Measurements from ENCODE around the gene ANXA7. TPM values are rescaled to one million over a fixed set of nuclear protein-coding genes. Genes with fewer than 3 reads are reported as not detected.

ANXA7 gene
- total and polyA plus RNA-seq, 2 donors (not counting 3 experiments of a cell fraction or from before 2014, with no cell fraction given): 56.5 to 81.6 TPM

DNA sequence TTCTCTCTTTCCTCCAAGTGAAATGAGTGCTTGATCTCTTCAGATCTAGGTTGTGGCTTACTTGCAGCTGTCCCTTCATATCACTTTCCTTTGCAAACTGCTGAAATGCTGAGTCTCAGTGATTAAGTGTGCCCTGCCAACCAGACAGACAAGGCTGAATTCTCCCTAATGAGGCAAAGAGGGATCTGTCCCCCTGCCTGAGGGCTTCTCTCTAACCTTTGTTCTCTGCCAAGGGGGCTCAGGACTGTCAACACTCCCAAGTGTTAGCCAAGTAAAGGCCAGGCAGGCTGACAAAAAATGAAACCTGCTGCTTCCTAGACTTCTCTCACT, 19.6 kb upstream of the ANXA7 start, which contains the start of gene MSS51:
MSS51 (minus strand) TSS at position 24 of the 330 bp plus-strand sequence. CDS start 5,277 bp downstream, outside the sequence.
- TF ChIP-seq JUN (IDR thresholded peaks at IDR 0.05; ENCODE audit: borderline replicate concordance, insufficient read depth, insufficient read length, low read depth): no peak

DNA sequence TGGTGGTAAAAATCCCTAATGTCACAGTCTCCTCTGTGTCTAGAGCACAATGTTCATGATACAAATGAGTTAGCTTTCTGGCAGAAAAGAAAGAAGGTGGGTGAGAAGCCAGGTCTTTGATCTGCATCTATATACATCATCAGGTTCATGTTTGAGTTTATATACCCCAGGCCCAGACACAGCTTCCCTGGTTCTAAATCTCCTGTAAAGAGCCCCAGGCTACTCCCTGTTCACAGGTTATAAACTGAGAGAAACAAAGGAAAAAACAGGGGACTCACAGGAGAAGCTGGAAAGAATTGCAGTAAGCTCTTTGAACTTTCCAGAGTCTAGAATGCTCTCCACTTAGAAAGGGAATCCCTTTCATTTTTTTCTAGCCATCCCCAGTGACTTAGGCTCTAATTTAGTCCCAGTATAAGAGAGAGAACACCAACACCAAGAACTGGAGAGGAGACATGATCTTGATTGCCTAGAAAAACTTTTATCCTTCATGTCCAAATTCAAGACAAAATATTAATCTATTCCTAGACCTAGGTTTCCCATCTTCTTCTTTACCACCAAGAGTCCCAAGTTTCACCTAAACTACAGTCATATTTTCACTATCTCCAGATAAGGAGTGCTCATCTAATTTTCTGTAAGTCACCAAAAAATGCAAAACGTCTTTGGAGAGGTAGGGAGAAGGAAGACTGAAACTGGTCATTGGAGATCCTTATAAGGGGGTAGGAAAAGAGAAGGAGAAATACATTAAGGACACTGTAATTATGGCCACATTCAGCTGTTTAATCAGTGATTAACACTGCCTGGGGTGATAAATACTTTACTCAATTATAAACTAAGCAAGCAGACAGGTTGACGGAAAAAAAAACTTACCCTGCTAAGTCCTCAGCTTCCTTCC, 19.0 kb upstream of the ANXA7 start:
- intact Hi-C loops (cut with micrococcal nuclease) (no loop called here), dilution Hi-C loops (cut with MboI; ENCODE audit: extremely low pct_ligation_motif_present, low sequenced_read_pairs) (no loop called here)
- BruUV-seq (replicated peaks): no TSS peak
- H3K4me2 ChIP-seq (ENCODE audit: insufficient read depth, low read length): no peak overlapping the region
- no peaks in the 10 kb centered on the region for H3K4me1 ChIP-seq (ENCODE audit: control insufficient read depth, extremely low read depth, insufficient read depth, low read length)
- H3K27ac ChIP-seq (ENCODE audit: insufficient read depth, low read depth, low read length): no peak overlapping the region
- ChIA-PET CTCF (interaction anchor here (1.0 kb wide), 1 partner anchor 11 kb away, joined by 3 read pairs; no protein-coding TSS in a partner anchor), POLR2A (interaction anchor here (0.5 kb wide), 1 partner anchor 127 kb away, joined by 3 read pairs; no protein-coding TSS in a partner anchor)
- TF ChIP-seq POLR2A (IDR thresholded peaks at IDR 0.05; ENCODE audit: low read depth, low read length): no peak
- no peak for TF ChIP-seq EZH2 (IDR thresholded peaks at IDR 0.05; ENCODE audit: borderline replicate concordance, low read depth, low read length, severe bottlenecking)
- TF ChIP-seq FOS (IDR thresholded peaks at IDR 0.05; ENCODE audit: borderline replicate concordance, insufficient read depth, low read length): no peak
- TF ChIP-seq GATA2 (IDR thresholded peaks at IDR 0.05; ENCODE audit: insufficient read depth, insufficient read length, low read depth, low read length): no peak
- TF ChIP-seq, protein P1, sequence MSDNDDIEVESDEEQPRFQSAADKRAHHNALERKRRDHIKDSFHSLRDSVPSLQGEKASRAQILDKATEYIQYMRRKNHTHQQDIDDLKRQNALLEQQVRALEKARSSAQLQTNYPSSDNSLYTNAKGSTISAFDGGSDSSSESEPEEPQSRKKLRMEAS (IDR thresholded peaks at IDR 0.05; ENCODE audit: insufficient read depth, insufficient read length): no peak
- no peak overlapping the region for H3K9ac ChIP-seq (replicated peaks; ENCODE audit: extremely low read depth, insufficient read depth, low read length)
- peaks cover 0 to 3% of the 10 kb centered on the region in 2 experiments for H3K36me3 ChIP-seq (ENCODE audit: control insufficient read depth in 2 of 2, extremely low read depth in 1 of 2, insufficient read depth in 2 of 2, low read length in 2 of 2)
- H3K9me1 ChIP-seq (replicated peaks; ENCODE audit: control insufficient read depth, extremely low read depth, insufficient read depth, low read length): peaks cover 3% of the 10 kb centered on the region
- no peaks in the 10 kb centered on the region for H3K27me3 ChIP-seq (ENCODE audit: control insufficient read depth in 2 of 2, insufficient read depth in 2 of 2, low read length in 2 of 2)
- FAIRE-seq: no peak
- no peak for DNase-seq (ENCODE audit: low read depth, low spot score)
- no peak overlapping the region for H3K4me3 ChIP-seq (replicated peaks in 1 of 3; ENCODE audit: insufficient read depth in 1 of 3, low read depth in 1 of 3, low read length in 3 of 3)
- H3K9me3 ChIP-seq (replicated peaks; ENCODE audit: control insufficient read depth, insufficient read depth, low read length): no peaks in the 10 kb centered on the region
- H4K20me1 ChIP-seq (replicated peaks; ENCODE audit: control insufficient read depth, extremely low read depth, insufficient read depth, low read length): no peaks in the 10 kb centered on the region
- no peak overlapping the region for H2AFZ ChIP-seq (ENCODE audit: low read depth, low read length)
- no peaks in the 10 kb centered on the region for H3K79me2 ChIP-seq (ENCODE audit: control insufficient read depth, insufficient read depth, low read length)

More for the DNA sequence above, 19.6 kb upstream of the ANXA7 start, which contains the start of gene MSS51:
- H3K9me1 ChIP-seq (replicated peaks; ENCODE audit: control insufficient read depth, extremely low read depth, insufficient read depth, low read length): peaks cover 3% of the 10 kb centered on the region
- H3K27me3 ChIP-seq (ENCODE audit: control insufficient read depth in 2 of 2, insufficient read depth in 2 of 2, low read length in 2 of 2): no peaks in the 10 kb centered on the region
- H3K79me2 ChIP-seq (ENCODE audit: control insufficient read depth, insufficient read depth, low read length): no peaks in the 10 kb centered on the region
- POLR2A ChIA-PET: no interaction called here
- no peaks in the 10 kb centered on the region for H3K9me3 ChIP-seq (replicated peaks; ENCODE audit: control insufficient read depth, insufficient read depth, low read length)
- H3K27ac ChIP-seq (ENCODE audit: insufficient read depth, low read depth, low read length): no peak within 1 kb of the TSS
- DNase-seq (ENCODE audit: low read depth, low spot score) (no peak), FAIRE-seq (no peak)
- peaks cover 3 to 6% of the 10 kb centered on the region in 2 experiments for H3K36me3 ChIP-seq (ENCODE audit: control insufficient read depth in 2 of 2, extremely low read depth in 1 of 2, insufficient read depth in 2 of 2, low read length in 2 of 2)
- no peaks in the 10 kb centered on the region for H4K20me1 ChIP-seq (replicated peaks; ENCODE audit: control insufficient read depth, extremely low read depth, insufficient read depth, low read length)
- H3K4me3 ChIP-seq (replicated peaks in 1 of 3; ENCODE audit: insufficient read depth in 1 of 3, low read depth in 1 of 3, low read length in 3 of 3): no peak within 1 kb of the TSS
- CTCF ChIA-PET: no interaction called here
- no peaks in the 10 kb centered on the region for H3K4me1 ChIP-seq (ENCODE audit: control insufficient read depth, extremely low read depth, insufficient read depth, low read length)
- no peak within 1 kb of the TSS for H3K4me2 ChIP-seq (ENCODE audit: insufficient read depth, low read length)
- BruUV-seq (replicated peaks): no TSS peak
- dilution Hi-C loops (cut with MboI; ENCODE audit: extremely low pct_ligation_motif_present, low sequenced_read_pairs): no loop called here
- no peak within 1 kb of the TSS for H3K9ac ChIP-seq (replicated peaks; ENCODE audit: extremely low read depth, insufficient read depth, low read length)
- no peak within 1 kb of the TSS for H2AFZ ChIP-seq (ENCODE audit: low read depth, low read length)
- intact Hi-C loops (cut with micrococcal nuclease): no loop called here

All from endothelial cell of umbilical vein (primary cell).